Vagina (tissue), 2 donors: ENCODE data around the gene DHX34.

ENCODE experiments used
- CTCF ChIP-seq, 3 experiments: fragments of 450-650 bp in 2 of 3; fragments of 200-600 bp in 1 of 3; sonication (generic) in 1 of 3; IDR thresholded peaks; one replicate each; pipeline ENCODE4 v1.5.1; 2017 to 2019; ENCODE audit warnings: antibody characterized with exemption in 3 of 3, mild to moderate bottlenecking in 2 of 3, moderate library complexity in 2 of 3
- POLR2A ChIP-seq, 2 donors: fragments of 450-650 bp; IDR thresholded peaks; one replicate each; pipeline ENCODE4 v1.6.1; 2017; ENCODE audit warnings: antibody characterized with exemption in 2 of 2, mild to moderate bottlenecking in 2 of 2, moderate library complexity in 2 of 2

GRCh38 chr19:47416643-47416985 lies 67.5 kb downstream of the DHX34 start:
- TF ChIP-seq CTCF (IDR thresholded peaks at IDR 0.05) (no peak), POLR2A (IDR thresholded peaks at IDR 0.05) (no peak)
